ENCODE measurements around the gene NHSL2. TPM values are rescaled to one million over a fixed set of nuclear protein-coding genes. Genes with fewer than 3 reads are reported as not detected.
"Not testable (repeated sequence)": the region's sequence is repeated elsewhere in the genome, so short reads cannot be mapped to it uniquely, and the experiment has no call there.

NHSL2 gene
- total RNA-seq, 2 donors from 2014 or later: 0.26 to 0.69 TPM

DNA sequence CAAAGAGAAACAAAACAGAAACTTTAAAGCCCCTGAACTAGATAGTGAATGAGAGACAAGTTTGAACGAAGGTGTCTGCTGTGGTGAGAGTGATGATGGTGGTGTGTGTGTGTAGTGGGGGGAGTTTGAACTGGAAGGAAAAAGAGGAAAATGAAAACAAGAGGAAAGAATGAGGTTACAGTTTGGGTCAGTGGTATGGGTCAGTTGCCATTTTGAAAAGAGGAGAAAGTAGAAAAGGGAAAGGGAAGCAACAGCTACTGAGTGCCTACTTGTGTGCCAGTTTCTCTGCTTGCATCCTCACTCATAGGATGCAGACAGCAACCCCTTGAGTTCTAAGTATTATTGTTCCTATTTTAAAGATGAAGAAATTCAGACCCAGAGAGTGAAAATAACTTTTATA, 26.0 kb downstream of the NHSL2 start:
- Mint-ChIP-seq H3K27ac (no peak overlapping the region), H3K9me3 (no peaks in the 10 kb centered on the region), H3K36me3 (ENCODE audit: insufficient read depth in 2 of 2) (no peaks in the 10 kb centered on the region), H3K4me1 (ENCODE audit: low read depth) (no peaks in the 10 kb centered on the region), H3K27me3 (ENCODE audit: low read depth) (peaks cover 44% of the 10 kb centered on the region), H3K4me3 (no peak overlapping the region)
- no peak for ATAC-seq (replicated peaks in 1 of 2)
- DNase-seq: no peak

DNA sequence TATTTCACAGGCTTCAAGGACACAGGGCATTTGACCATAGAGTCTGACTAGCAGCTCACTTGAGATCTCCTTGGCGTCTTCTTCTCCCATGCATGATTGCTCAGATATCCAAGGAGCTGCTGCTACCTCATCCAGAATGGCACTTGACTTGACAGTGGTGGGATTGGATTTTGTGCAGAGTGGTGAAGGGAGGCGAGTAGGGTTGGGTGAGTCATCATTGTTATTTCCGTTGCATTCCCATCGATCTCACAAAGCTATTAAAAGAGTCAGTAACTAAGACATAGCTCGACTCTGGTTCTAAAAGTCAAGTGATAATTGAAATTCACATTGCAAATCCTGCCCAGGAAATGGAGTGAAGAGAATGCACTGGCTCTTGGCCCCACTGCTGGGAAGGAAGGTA, 27.7 kb downstream of the NHSL2 start:
- no peaks in the 10 kb centered on the region for H3K36me3 Mint-ChIP-seq (ENCODE audit: insufficient read depth in 2 of 2)
- peaks cover 0 to 2% of the 10 kb centered on the region in 2 donors for H3K9me3 Mint-ChIP-seq
- no peak overlapping the region for H3K4me3 Mint-ChIP-seq

GRCh38 chrX:71941145-71941544, 30.5 kb downstream of the NHSL2 start:
- H3K9me3 Mint-ChIP-seq: peaks cover 0 to 2% of the 10 kb centered on the region in 2 donors
- H3K36me3 Mint-ChIP-seq (ENCODE audit: insufficient read depth in 2 of 2): no peaks in the 10 kb centered on the region
- ATAC-seq (replicated peaks in 1 of 2) (no peak), DNase-seq (no peak)
- no peak overlapping the region for H3K4me3 Mint-ChIP-seq
- H3K4me1 Mint-ChIP-seq (ENCODE audit: low read depth): no peaks in the 10 kb centered on the region
- peaks cover 41% of the 10 kb centered on the region for H3K27me3 Mint-ChIP-seq (ENCODE audit: low read depth)
- H3K27ac Mint-ChIP-seq: no peak overlapping the region

More for the DNA sequence above, 27.7 kb downstream of the NHSL2 start:
- ATAC-seq (replicated peaks in 1 of 2) (no peak), DNase-seq (no peak)
- H3K27me3 Mint-ChIP-seq (ENCODE audit: low read depth): peaks cover 35% of the 10 kb centered on the region
- H3K4me1 Mint-ChIP-seq (ENCODE audit: low read depth): no peaks in the 10 kb centered on the region
- no peak overlapping the region for H3K27ac Mint-ChIP-seq

- H3K27me3 Mint-ChIP-seq (ENCODE audit: low read depth): peaks cover 41% of the 10 kb centered on the region
- no peak overlapping the region for H3K4me3 Mint-ChIP-seq
- no peaks in the 10 kb centered on the region for H3K4me1 Mint-ChIP-seq (ENCODE audit: low read depth)
- H3K36me3 Mint-ChIP-seq (ENCODE audit: insufficient read depth in 2 of 2): no peaks in the 10 kb centered on the region
- no peak overlapping the region for H3K27ac Mint-ChIP-seq
- peaks cover 0 to 2% of the 10 kb centered on the region in 2 donors for H3K9me3 Mint-ChIP-seq
- no peak for DNase-seq
- no peak for ATAC-seq (replicated peaks in 1 of 2)
These were observed 31.1 kb downstream of the NHSL2 start for GRCh38 chrX:71941776-71942175.

GRCh38 chrX:71944369-71944768, 33.7 kb downstream of the NHSL2 start:
- DNase-seq: no peak
- Mint-ChIP-seq H3K27me3 (ENCODE audit: low read depth) (peaks cover 48% of the 10 kb centered on the region), H3K4me3 (no peak overlapping the region), H3K36me3 (ENCODE audit: insufficient read depth in 2 of 2) (no peaks in the 10 kb centered on the region), H3K9me3 (peaks cover 0 to 2% of the 10 kb centered on the region in 2 donors), H3K4me1 (ENCODE audit: low read depth) (no peaks in the 10 kb centered on the region), H3K27ac (no peak overlapping the region)
- ATAC-seq (replicated peaks in 1 of 2): no peak

DNA sequence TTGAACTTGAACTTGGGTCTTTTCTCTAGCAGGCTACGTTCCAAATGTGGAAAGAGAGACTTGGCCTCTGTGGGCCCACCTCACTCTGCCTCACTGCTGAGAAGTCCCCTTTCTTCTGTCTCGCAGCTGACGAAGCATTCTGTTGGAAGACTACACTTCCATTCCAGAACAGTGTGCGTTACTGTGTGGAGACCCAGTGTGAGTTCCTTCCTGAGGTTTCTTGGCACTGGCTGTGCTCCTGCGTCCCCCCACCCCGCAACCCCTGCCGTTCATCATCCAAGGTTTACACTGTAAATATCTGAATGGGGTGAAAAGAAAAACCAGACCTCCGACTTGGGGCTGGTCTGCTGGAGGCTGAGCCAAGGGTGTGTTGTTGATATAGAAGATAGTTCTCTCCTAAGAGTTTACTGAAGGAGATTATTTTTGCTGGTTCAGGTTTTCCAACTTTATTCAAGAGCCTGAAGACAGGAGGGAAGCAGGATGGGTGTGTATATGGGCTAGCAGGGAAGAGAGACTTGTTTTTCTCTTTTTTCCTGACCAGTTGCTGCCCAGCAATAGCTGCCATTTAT, 34.7 kb downstream of the NHSL2 start:
- Mint-ChIP-seq H3K27me3 (ENCODE audit: low read depth) (peaks cover 55% of the 10 kb centered on the region), H3K36me3 (ENCODE audit: insufficient read depth in 2 of 2) (no peaks in the 10 kb centered on the region), H3K4me3 (no peak overlapping the region), H3K27ac (no peak overlapping the region), H3K9me3 (peaks cover 0 to 2% of the 10 kb centered on the region in 2 donors), H3K4me1 (ENCODE audit: low read depth) (no peaks in the 10 kb centered on the region)
- DNase-seq: no peak
- ATAC-seq (replicated peaks in 1 of 2): no peak

DNA sequence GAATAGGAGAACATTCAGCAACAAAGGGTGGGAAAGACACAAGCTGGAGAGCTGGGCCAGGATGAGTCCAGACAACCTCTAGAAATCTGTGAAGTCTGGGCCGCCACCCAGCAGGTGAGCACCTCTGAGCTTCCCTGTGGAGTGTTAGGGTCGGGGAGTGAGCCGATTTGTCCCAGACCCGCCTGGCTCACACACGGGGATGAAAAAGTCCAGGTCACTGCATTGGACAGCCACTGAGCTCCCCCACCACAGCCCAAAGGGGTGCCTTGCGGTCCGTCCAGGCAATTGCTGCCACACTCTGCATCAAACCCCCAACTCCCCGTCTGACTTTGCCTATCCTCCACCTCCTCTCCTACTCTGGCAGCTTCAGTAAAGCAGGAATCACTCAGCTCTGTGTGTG, 38.7 kb downstream of the NHSL2 start:
- Mint-ChIP-seq H3K27ac (no peak overlapping the region), H3K4me1 (ENCODE audit: low read depth) (no peaks in the 10 kb centered on the region), H3K27me3 (ENCODE audit: low read depth) (peaks cover 61% of the 10 kb centered on the region), H3K4me3 (no peak overlapping the region), H3K36me3 (ENCODE audit: insufficient read depth in 2 of 2) (no peaks in the 10 kb centered on the region), H3K9me3 (no peaks in the 10 kb centered on the region)
- DNase-seq (no peak), ATAC-seq (replicated peaks in 1 of 2) (no peak)

DNA sequence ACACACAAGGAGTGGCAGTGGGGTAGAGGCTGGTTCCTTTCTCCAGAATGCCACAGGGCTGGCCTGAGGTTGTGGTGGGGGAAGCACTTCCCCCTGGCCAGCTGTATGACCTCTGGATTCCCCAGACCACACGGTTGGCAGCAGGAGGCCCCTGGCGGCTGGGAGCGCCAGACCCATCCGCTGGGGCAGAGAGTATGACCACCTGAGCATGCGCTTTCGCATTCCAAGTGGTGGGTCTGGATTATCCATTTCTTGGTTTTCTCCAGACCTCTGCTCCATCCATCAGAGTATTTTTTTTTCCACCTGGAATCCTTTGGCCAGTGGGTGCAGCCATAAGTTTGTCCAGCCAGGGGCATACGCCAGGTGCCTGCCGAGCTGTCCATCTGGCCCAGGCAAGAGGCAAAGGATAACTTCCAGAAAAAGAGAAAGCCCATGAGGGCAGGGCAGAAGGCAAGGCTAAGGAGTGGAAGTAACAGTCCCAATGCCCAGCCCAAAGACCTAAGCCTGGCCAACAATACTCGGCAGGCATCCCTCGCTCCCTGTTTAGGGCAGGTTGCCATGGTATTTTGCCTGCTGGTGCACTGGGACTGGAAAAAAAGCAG, 39.3 kb downstream of the NHSL2 start:
- Mint-ChIP-seq H3K27me3 (ENCODE audit: low read depth) (peaks cover 61% of the 10 kb centered on the region), H3K27ac (no peak overlapping the region), H3K4me3 (no peak overlapping the region), H3K36me3 (ENCODE audit: insufficient read depth in 2 of 2) (no peaks in the 10 kb centered on the region), H3K9me3 (no peaks in the 10 kb centered on the region), H3K4me1 (ENCODE audit: low read depth) (no peaks in the 10 kb centered on the region)
- no peak for DNase-seq
- no peak for ATAC-seq (replicated peaks in 1 of 2)

DNA sequence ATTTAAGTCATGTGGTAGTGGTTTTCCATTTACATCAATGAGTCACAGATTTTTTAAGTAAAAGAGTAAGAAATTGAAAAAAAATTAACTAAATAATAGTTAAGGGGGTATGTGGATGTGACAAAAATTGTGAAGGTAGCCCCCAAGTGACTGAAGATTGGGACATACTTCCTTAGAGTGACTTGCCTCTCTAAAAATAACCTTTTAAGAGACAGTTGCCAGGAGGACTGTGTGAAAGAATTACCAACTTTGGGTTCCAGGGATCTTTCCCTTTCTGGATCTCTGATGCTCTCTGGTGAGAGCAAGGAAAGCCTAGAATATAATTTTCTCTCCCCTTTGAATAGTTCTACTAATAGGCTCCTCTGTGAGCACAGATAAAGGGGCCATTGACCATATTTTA, 42.7 kb downstream of the NHSL2 start:
- Mint-ChIP-seq H3K27ac (no peak overlapping the region), H3K4me3 (no peak overlapping the region), H3K27me3 (ENCODE audit: low read depth) (peaks cover 37% of the 10 kb centered on the region), H3K9me3 (no peaks in the 10 kb centered on the region), H3K4me1 (ENCODE audit: low read depth) (no peaks in the 10 kb centered on the region), H3K36me3 (ENCODE audit: insufficient read depth in 2 of 2) (no peaks in the 10 kb centered on the region)
- no peak for ATAC-seq (replicated peaks in 1 of 2)
- no peak for DNase-seq

- DNase-seq (no peak), ATAC-seq (replicated peaks in 1 of 2) (no peak)
- H3K27me3 Mint-ChIP-seq (ENCODE audit: low read depth): peaks cover 42% of the 10 kb centered on the region
- H3K36me3 Mint-ChIP-seq (ENCODE audit: insufficient read depth in 2 of 2): no peaks in the 10 kb centered on the region
- no peaks in the 10 kb centered on the region for H3K9me3 Mint-ChIP-seq
- no peak overlapping the region for H3K27ac Mint-ChIP-seq
- no peaks in the 10 kb centered on the region for H3K4me1 Mint-ChIP-seq (ENCODE audit: low read depth)
- H3K4me3 Mint-ChIP-seq: no peak overlapping the region
These were observed 43.3 kb downstream of the NHSL2 start for GRCh38 chrX:71953946-71954345.

DNA sequence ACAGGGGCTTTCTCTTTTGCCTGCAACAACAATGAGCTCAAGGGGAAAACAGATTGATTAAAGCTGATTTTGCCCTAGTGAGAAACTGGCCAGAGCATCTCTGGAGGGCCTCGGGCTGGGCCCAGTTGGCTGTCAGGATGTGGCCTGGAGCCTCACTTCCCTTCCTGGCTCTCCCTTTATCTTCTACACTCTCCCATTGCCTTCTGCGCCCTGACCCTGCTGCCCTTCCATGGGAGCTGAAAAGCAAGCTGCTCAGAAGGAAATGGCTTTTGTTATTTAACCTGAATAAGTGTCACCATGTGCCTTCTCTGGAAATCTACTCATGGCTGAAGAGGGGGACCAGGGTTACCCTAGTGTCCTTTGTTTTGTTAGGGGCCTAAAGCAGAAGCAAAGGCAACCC, 43.8 kb downstream of the NHSL2 start:
- Mint-ChIP-seq H3K27me3 (ENCODE audit: low read depth) (peaks cover 42% of the 10 kb centered on the region), H3K9me3 (no peaks in the 10 kb centered on the region), H3K4me1 (ENCODE audit: low read depth) (no peaks in the 10 kb centered on the region), H3K4me3 (no peak overlapping the region), H3K27ac (no peak overlapping the region), H3K36me3 (ENCODE audit: insufficient read depth in 2 of 2) (no peaks in the 10 kb centered on the region)
- DNase-seq: no peak
- ATAC-seq (replicated peaks in 1 of 2): no peak

DNA sequence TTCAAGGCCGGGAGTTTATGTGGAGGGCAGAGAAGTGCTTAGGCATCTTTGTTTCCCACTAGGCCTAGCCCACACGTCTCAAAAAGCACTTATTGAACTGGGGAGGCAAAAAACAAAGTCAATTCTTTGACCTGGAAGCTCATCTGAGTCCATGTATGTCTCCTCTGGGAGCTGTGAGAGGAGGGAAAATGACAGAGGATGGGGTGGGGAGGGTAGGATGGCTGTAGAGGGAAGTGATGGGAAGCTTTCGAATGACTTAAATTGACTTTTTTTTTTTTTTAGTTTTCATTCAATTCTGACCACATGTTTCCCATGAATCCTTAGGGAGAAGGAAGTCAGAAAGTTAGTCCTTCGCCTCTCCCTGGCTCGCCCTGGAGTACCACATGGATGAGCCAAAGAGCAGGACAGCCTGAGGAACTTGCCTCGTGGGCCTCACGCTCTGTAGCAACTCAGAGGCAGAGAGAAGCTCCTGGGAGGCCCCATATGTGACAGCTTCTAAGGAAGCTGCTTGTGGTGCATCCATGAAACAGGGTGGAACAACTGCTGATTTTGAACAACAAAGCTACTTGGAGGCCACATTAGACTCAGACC, 45.0 kb downstream of the NHSL2 start:
- DNase-seq (no peak), ATAC-seq (replicated peaks in 1 of 2) (no peak)
- H3K9me3 Mint-ChIP-seq: no peaks in the 10 kb centered on the region
- H3K4me1 Mint-ChIP-seq (ENCODE audit: low read depth): no peaks in the 10 kb centered on the region
- H3K27me3 Mint-ChIP-seq (ENCODE audit: low read depth): peaks cover 34% of the 10 kb centered on the region
- no peak overlapping the region for H3K4me3 Mint-ChIP-seq
- H3K36me3 Mint-ChIP-seq (ENCODE audit: insufficient read depth in 2 of 2): no peaks in the 10 kb centered on the region
- H3K27ac Mint-ChIP-seq: no peak overlapping the region

- Mint-ChIP-seq H3K27me3 (ENCODE audit: low read depth) (peaks cover 32% of the 10 kb centered on the region), H3K4me1 (ENCODE audit: low read depth) (no peaks in the 10 kb centered on the region), H3K36me3 (ENCODE audit: insufficient read depth in 2 of 2) (no peaks in the 10 kb centered on the region), H3K27ac (no peak overlapping the region), H3K9me3 (no peaks in the 10 kb centered on the region), H3K4me3 (no peak overlapping the region)
- ATAC-seq (replicated peaks in 1 of 2): no peak
- no peak for DNase-seq
These were observed 47.6 kb downstream of the NHSL2 start for GRCh38 chrX:71958281-71958675.

GRCh38 chrX:71964184-71964583, 53.5 kb downstream of the NHSL2 start:
- not testable (repeated sequence) for H3K36me3 Mint-ChIP-seq (ENCODE audit: insufficient read depth in 2 of 2); H3K4me3 Mint-ChIP-seq; DNase-seq; H3K9me3 Mint-ChIP-seq; ATAC-seq (replicated peaks in 1 of 2); H3K4me1 Mint-ChIP-seq (ENCODE audit: low read depth); H3K27ac Mint-ChIP-seq
- H3K27me3 Mint-ChIP-seq (ENCODE audit: low read depth): peaks cover 55% of the 10 kb centered on the region

Measured in activated T-cell treated with anti-CD3 and anti-CD28 coated beads, Interleukin-2, amount 50 U/mL, for 72 hours (primary cell).